Measurements from ENCODE around the gene ACSS1.

Gene ACSS1

GRCh38 chr20:25030649-25031207, 27.2 kb downstream of the ACSS1 start:
- peak; percentile 47 for DNase-seq (ENCODE audit: low spot score)

DNA sequence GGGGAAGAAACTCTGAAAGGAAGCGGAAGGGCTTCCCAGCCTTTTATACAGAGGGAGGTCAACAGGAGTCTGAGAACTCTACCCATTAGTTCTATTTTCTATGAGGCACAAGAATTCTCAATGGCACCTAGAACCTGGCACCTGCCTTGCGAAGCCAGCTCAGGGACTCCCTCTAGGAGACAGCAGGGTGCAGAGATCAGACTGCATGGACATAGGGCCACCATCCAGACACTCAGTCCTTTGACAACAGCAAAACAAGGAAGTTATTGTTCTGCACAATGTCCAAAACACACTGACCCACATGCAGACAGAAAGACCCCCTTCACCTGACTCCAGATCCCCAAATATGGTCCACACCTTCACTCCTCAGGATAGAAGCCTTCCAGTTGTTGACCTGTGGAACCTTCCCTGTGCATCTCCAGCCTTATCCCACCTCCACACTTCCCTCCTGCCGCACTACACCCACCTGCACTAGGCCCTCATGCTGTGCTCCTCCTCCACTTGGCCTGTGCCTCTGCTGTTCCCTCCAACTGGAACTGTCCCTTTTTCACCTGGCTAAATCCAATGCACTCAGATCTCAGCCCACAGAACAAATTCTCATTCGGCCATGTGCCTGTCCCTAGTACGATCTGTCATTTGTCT, 27.8 kb downstream of the ACSS1 start:
- peak; percentile 76 for DNase-seq (ENCODE audit: low spot score)

- no peak for DNase-seq (ENCODE audit: low spot score)
Measured at GRCh38 chr20:25025986-25026605, 31.8 kb downstream of the ACSS1 start.

DNA sequence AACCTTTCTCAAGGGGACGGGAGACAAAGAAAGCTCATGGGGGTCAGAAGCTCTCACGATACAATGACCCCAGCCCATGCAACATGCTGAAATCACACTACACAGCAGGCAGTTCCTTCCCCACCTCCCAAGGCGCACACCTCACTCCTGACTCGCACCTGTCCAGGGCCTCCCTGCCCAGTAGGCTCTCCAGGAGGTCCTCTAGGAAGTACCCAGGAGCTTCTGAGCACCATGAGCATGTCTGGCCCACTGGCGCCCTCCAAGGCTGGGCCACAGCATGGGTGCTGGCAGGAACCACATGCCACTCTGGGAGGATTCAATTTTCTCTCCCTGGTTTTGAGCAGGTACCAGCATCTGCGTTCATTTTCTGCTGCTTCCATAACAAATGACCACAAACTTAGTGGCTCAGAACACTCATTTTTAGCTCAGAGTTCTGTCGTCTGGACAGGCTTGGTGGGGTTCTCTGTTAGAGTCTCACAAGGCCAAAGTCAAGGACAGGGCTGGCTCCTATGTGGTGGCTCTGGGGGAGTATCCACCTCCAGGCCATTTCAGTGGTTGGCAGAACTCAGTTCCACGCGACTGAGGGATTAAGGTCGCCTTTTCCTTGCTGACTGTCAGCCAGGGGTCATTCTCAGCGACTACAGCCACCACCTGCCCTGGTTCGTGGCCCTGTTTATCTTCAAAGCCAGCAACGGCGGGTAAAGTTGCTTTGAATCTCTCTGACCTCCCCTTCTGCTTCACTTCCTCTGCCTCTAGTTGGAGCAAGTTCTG, 32.7 kb downstream of the ACSS1 start:
- DNase-seq (ENCODE audit: low spot score): no peak

- DNase-seq (ENCODE audit: low spot score): no peak
Measured at GRCh38 chr20:25024171-25024570, 33.8 kb downstream of the ACSS1 start.

DNA sequence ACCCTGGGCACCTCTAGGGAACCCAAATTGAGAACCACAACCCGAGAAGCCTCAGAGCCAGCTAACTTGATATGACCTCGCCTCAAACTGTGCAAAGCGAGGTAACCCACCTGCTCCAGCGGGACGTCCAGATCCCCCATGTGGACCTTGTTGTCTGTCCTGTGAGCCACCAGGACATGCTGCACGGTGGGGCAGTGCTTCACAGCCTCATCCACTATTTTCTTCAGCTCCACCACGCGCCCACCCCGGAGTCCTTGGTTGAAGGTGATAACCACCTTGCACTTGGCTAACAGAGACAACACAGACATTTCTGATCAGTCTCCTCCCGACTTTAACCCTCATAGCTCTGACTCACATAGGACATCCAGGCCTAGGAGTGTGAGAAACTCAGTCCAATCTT, 34.6 kb downstream of the ACSS1 start:
- no peak for DNase-seq (ENCODE audit: low spot score)

DNA sequence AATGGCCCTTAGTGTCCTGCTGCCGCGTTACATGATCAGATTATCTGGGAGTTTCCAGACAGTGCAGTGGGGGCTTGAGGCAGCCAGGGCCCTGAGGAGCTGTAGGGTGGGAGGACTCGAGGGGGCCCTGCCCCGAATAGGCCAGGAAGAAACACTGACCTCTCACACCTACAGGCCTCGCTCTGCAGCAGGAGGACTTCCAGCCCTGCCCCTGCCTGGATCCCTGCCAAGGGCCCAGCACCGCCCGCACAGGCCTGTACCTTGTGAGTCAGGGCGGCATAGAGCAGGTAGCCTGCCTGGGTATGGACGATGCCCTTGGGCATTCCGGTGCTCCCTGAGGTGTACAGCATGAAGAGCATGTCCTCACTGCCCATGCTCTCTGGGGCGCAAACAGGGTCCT, 35.3 kb downstream of the ACSS1 start:
- DNase-seq (ENCODE audit: low spot score): no peak

GRCh38 chr20:25021336-25021735, 36.6 kb downstream of the ACSS1 start:
- no peak for DNase-seq (ENCODE audit: low spot score)

GRCh38 chr20:25020901-25021301, 37.0 kb downstream of the ACSS1 start:
- DNase-seq (ENCODE audit: low spot score): no peak

GRCh38 chr20:25020345-25020744, 37.6 kb downstream of the ACSS1 start:
- DNase-seq (ENCODE audit: low spot score): no peak

DNA sequence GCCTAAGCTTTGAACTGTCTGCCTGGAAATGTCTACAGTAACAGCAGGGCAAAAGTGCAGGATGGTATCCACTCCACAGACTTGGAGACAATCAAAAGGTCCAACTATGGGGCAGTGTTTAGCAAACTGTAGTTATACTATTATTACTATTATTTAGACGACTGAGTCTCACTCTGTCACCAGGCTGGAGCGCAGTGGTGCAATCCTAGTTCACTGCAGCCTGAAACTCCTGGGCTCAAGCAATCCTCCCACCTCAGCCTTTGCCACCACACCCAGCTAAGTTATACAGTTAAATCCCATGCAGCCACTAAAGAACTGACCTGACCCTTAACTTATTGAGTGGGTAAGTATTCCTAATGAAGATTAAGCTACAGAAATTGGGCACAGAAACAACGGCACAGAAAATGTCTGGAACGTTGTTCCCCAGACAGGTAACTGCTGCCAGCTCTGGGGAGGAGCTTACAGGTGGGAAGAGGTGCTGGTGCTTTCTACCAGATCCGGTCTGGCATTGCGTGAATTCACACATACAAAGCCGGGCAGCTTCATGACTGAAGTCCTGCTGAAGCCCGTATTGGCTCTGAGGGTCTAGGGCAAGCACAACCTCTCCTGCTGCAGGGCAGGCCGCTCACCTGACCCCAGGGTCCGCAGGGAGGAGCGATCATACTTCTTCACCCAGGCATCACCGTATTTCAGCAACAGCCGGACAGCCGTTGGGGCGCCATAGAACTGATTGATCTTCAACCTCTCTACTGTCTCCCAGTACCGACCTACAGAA, 38.4 kb downstream of the ACSS1 start:
- no peak for DNase-seq (ENCODE audit: low spot score)

- no peak for DNase-seq (ENCODE audit: low spot score)
Measured at GRCh38 chr20:25018841-25019240, 39.1 kb downstream of the ACSS1 start.

DNA sequence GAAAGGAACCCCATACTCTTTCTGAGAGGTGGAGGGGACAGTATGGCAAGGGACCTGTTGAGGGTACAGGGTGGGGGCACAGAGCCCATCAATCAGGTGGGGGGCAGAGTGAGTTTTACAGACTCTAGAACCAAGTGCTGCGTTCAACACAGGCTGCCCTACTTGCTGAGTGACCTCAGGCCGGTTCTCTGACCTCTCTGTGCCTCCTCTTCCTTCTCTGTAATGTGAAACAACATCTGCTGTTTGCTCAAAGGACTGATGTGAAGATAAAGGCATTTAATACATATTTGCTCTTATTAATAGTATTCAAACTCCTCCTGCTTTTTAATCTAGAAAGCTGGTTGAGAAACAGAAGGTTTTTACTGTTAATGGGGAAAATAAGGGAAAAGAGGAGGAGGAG, 39.5 kb downstream of the ACSS1 start:
- DNase-seq (ENCODE audit: low spot score): no peak

DNA sequence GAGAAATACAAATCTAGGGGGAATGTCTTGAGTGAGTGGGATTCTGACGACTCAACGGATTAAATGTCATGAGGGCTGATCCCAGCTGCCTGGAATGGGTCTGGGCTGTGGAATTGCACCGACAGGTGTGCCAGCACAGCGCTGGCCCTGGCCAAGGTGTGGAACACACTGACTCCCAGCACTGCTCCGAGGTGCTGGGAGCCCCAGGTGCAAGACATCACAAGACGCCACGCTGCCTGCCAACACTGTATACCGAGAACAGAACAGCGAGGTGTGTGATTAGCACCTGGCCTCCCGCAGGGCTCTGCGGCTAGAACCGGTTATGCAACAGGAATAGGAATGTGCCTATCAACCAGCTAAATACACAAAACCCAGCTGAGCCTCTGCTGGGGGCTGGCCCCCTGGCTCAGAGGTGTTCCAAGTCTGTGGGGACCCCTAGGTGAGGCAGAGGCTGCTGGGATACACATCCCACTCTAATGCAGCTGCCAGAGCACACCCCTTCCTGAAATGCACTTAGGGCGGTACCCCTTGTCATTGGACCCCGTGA, 40.6 kb downstream of the ACSS1 start:
- no peak for DNase-seq (ENCODE audit: low spot score)

GRCh38 chr20:25016471-25016870, 41.5 kb downstream of the ACSS1 start:
- no peak for DNase-seq (ENCODE audit: low spot score)

DNA sequence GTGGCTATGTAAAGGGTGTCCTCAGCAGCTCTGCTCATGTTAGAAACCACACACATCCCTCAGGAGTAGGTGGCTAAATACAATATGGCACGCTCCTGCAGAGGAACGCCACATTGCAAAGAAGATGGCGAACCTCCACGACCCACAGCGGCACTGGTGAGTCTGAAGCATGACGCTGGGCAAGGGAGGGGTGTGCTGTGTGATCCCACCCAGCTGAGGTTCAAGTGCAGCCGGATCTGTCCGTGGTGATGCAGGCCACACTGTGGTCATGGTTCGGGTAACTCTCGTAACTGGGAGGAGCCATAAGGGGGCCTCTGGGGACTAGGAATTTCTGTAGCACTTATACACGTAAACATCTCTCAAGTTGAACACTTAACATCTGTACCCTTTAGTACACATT, 42.0 kb downstream of the ACSS1 start:
- DNase-seq (ENCODE audit: low spot score): no peak

GRCh38 chr20:25014816-25015215, 43.1 kb downstream of the ACSS1 start:
- no peak for DNase-seq (ENCODE audit: low spot score)

DNA sequence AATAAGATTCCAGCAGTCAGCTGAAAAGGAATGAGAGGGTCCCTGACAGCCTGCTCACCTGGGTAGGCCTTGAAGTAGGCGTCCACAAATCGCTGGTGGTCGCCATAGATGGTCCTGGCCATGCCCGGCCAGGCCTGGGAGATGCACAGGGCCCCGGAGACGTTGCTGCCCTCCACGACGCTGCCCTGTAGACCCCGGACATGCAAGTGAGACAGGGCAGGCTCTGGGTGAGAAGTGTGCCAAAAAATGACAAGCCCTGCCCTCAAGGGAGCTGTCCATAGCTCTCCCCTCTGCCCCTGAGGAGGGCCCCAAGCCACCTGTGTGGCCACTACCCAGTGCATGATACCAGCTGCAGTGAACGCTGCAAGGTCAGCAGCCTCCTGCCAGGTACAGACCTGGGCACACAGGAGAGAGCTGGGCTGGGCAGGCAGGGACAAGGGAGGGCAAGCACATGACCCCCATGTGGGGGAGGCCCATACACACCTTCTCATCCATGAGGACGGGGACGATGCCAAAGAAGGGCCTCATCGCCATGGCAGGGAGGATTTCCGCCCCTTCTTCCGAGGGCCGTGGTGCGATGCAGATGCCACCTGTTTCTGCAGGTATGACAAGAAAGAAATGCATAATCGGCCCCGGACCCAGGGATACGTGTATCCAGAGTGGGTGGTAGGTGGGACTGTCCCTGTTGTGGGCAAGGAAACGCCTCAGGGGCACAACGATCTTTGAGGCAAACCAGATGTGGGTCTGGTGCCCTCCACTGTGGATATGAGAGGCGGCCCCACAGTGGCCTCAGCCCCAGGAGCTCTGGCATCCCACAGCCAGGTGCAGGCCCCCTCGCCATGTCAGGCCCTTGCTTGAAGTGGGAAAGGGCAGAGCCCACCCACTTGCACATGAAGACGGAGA, 44.2 kb downstream of the ACSS1 start:
- no peak for DNase-seq (ENCODE audit: low spot score)

GRCh38 chr20:25012616-25013189, 45.2 kb downstream of the ACSS1 start:
- no peak for DNase-seq (ENCODE audit: low spot score)

DNA sequence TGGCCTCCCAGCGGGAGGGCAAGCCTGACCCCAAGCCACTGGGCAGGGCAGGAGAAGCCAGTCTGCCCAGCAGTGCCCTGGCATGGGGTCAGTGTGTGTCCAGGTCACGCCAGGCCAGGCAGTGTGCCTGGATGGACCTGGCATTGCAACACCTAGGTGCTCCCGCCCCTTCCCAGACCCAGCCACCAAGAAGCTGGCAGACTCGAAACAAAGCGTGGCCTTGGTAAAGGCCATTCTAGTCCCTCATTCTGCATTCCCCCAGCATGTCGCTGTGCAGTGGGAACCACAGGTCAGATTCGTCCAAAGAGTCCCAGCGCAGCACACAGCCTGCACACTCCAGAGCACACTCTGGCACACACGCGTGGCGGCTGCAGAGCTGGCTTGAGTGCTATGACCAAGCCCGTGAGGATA, 46.1 kb downstream of the ACSS1 start:
- no peak for DNase-seq (ENCODE audit: low spot score)

GRCh38 chr20:25011261-25011660, 46.7 kb downstream of the ACSS1 start:
- DNase-seq (ENCODE audit: low spot score): no peak

Data from Ammon's horn (tissue), 1 donor.